Stomach (tissue), 4 donors: Measurements from ENCODE around the gene PLPP6.

Source experiments
- EP300 ChIP-seq: sonication (generic); formaldehyde crosslinking; IDR thresholded peaks from one replicate; pipeline ENCODE4 v1.6.1; 2017; ENCODE audit warnings: antibody characterized with exemption
- POLR2A ChIP-seq, 4 donors: fragments of 450-650 bp; IDR thresholded peaks; one replicate each; pipeline ENCODE4 v1.6.1; 2016; ENCODE audit warnings: antibody characterized with exemption in 4 of 4, control low read depth in 2 of 4, mild to moderate bottlenecking in 1 of 4, moderate library complexity in 1 of 4
- TF ChIP-seq, protein P1 (sequence below), 7 experiments: fragments of 450-650 bp in 4 of 7; fragments of 200-600 bp in 3 of 7; sonication (generic) in 3 of 7; IDR thresholded peaks; one replicate each; pipeline ENCODE4 v1.5.1; 2016 to 2019; ENCODE audit warnings: antibody characterized with exemption in 7 of 7, control low read depth in 2 of 7, mild to moderate bottlenecking in 1 of 7

GRCh38 chr9:4615778-4616177, 46.3 kb upstream of the PLPP6 start:
- TF ChIP-seq, protein P1, sequence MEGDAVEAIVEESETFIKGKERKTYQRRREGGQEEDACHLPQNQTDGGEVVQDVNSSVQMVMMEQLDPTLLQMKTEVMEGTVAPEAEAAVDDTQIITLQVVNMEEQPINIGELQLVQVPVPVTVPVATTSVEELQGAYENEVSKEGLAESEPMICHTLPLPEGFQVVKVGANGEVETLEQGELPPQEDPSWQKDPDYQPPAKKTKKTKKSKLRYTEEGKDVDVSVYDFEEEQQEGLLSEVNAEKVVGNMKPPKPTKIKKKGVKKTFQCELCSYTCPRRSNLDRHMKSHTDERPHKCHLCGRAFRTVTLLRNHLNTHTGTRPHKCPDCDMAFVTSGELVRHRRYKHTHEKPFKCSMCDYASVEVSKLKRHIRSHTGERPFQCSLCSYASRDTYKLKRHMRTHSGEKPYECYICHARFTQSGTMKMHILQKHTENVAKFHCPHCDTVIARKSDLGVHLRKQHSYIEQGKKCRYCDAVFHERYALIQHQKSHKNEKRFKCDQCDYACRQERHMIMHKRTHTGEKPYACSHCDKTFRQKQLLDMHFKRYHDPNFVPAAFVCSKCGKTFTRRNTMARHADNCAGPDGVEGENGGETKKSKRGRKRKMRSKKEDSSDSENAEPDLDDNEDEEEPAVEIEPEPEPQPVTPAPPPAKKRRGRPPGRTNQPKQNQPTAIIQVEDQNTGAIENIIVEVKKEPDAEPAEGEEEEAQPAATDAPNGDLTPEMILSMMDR (IDR thresholded peaks at IDR 0.05): no peak
- no peak for TF ChIP-seq POLR2A (IDR thresholded peaks at IDR 0.05)
- no peak for TF ChIP-seq EP300
